Panc1 (cell line): ENCODE data around the gene MSTN. TPM values are rescaled to one million over a fixed set of nuclear protein-coding genes. Genes with fewer than 3 reads are reported as not detected.

Experiments
- ATAC-seq: fragments of 200-7000 bp; cut with Tn5 transposase; 2 replicates; pipeline ENCODE4 v1.9.1; 2020; ENCODE audit warnings: mild to moderate bottlenecking, moderate library complexity
- BruUV-seq: library from RNA; stranded (reverse); fragments of 400-500 nt; replicated peaks from 2 replicates; lab custom pipeline; 2021; lab: Mats Ljungman, UMichigan
- CTCF ChIA-PET: fragments of 300-600 bp; sonication (Branson Sonifier 250); formaldehyde crosslinking; loops from one replicate; lab custom pipeline; 2022; ENCODE audit warnings: antibody characterized with exemption; lab: Charles Lee
- POLR2A ChIA-PET: fragments of 300-600 bp; sonication (Branson Sonifier 250); formaldehyde crosslinking; loops from one replicate; lab custom pipeline; 2022; ENCODE audit warnings: antibody characterized with exemption; lab: Charles Lee
- DNase-seq: peaks from one replicate; pipeline ENCODE4 v3.0.0-alpha.2; 2010; ENCODE audit warnings: low read depth, low spot score
- H3K27ac ChIP-seq: 2 replicates; pipeline ENCODE4 v1.5.1; 2011; ENCODE audit warnings: mild to moderate bottlenecking, low read length, inconsistent platforms
- H3K27me3 ChIP-seq: fragments of 200-500 bp; sonication (Bioruptor generic); 2 replicates; pipeline ENCODE4 v1.6.0; 2014; ENCODE audit warnings: low read length, inconsistent platforms; ENCODE audit not compliant: control insufficient read depth, insufficient read depth
- H3K36me3 ChIP-seq: fragments of 200-500 bp; sonication (Bioruptor generic); 2 replicates; pipeline ENCODE4 v1.5.1; 2014; ENCODE audit warnings: inconsistent platforms, mild to moderate bottlenecking, low read length, moderate library complexity; ENCODE audit not compliant: control insufficient read depth, insufficient read depth
- H3K4me1 ChIP-seq: 2 replicates; pipeline ENCODE4 v1.5.1; 2011; ENCODE audit warnings: inconsistent platforms, mild to moderate bottlenecking, low read length, moderate library complexity; ENCODE audit not compliant: control insufficient read depth, insufficient read depth
- H3K4me3 ChIP-seq, 2 experiments: 2 replicates each; pipeline ENCODE4 v1.5.1; 2011 to 2012; ENCODE audit warnings: low read depth in 2 of 2, low read length in 2 of 2, mild to moderate bottlenecking in 2 of 2, inconsistent platforms in 1 of 2, moderate library complexity in 1 of 2
- H3K9me3 ChIP-seq: fragments of 200-500 bp; sonication (Bioruptor generic); 2 replicates; pipeline ENCODE4 v1.5.1; 2014; ENCODE audit warnings: low read depth, mild to moderate bottlenecking, inconsistent platforms, low read length, moderate library complexity; ENCODE audit not compliant: control insufficient read depth, insufficient read depth
- CTCF ChIP-seq: fragments of 450-650 bp; IDR thresholded peaks from 2 replicates; pipeline ENCODE4 v1.5.1; 2017; ENCODE audit warnings: mild to moderate bottlenecking
- POLR2AphosphoS5 ChIP-seq: IDR thresholded peaks from 2 replicates; pipeline ENCODE4 v1.6.1; 2012; ENCODE audit warnings: mild to moderate bottlenecking, low read depth, low read length, moderate library complexity
- REST ChIP-seq, 2 experiments: IDR thresholded peaks; 2 replicates each; pipeline ENCODE4 v1.6.1; 2011 to 2012; ENCODE audit warnings: low read depth in 2 of 2, control low read depth in 1 of 2, low read length in 1 of 2, mild to moderate bottlenecking in 1 of 2, moderate library complexity in 1 of 2; ENCODE audit not compliant: insufficient read depth in 1 of 2
- SIN3A ChIP-seq: IDR thresholded peaks from 2 replicates; pipeline ENCODE4 v1.6.1; 2012; ENCODE audit warnings: low read depth, mild to moderate bottlenecking, low read length, moderate library complexity, borderline replicate concordance; ENCODE audit not compliant: insufficient read depth
- TCF7L2 ChIP-seq: IDR thresholded peaks from 2 replicates; pipeline ENCODE4 v1.6.1; 2011; ENCODE audit warnings: mild to moderate bottlenecking, low read depth, low read length, inconsistent platforms
- in situ Hi-C: cut with HindIII; loops from 2 replicates; pipeline ENCODE4 v1.10.0; 2016; ENCODE audit warnings: low sequenced_read_pairs, low pct_unique_long_range_greater_than_20kb
- intact Hi-C: fragments of 100-400 bp; cut with micrococcal nuclease; formaldehyde crosslinking; loops from one replicate; pipeline ENCODE4 v1.10.0; 2022; ENCODE audit not compliant: unreplicated experiment
- total RNA-seq: library from RNA; stranded (reverse); gene quantifications from one replicate; pipeline ENCODE4 v1.2.1, GENCODE V29; 2021; ENCODE audit not compliant: unreplicated experiment

The MSTN gene
- total RNA-seq, 1 experiment from 2014 or later, result not detected

GRCh38 chr2:190060626-190061025, 1.9 kb downstream of the MSTN start:
- H3K27me3 ChIP-seq, result no peaks in the 10 kb centered on the region
- H3K27ac ChIP-seq, result no peak overlapping the region
- ChIA-PET POLR2A (no interaction called here), CTCF (no interaction called here)
- DNase-seq, result no peak
- H3K4me1 ChIP-seq, result no peaks in the 10 kb centered on the region
- H3K9me3 ChIP-seq, result no peaks in the 10 kb centered on the region
- no peak for ATAC-seq
- H3K36me3 ChIP-seq, result no peaks in the 10 kb centered on the region
- in situ Hi-C loops (no loop called here), intact Hi-C loops (no loop called here)
- no TSS peak for BruUV-seq
- no peak for TF ChIP-seq REST (IDR thresholded peaks at IDR 0.05; ENCODE audit: insufficient read depth in 1 of 2, low read depth in 2 of 2, low read length in 1 of 2)
- TF ChIP-seq POLR2AphosphoS5, result no peak
- TF ChIP-seq TCF7L2, result no peak
- TF ChIP-seq SIN3A, result no peak
- TF ChIP-seq CTCF, result no peak
- H3K4me3 ChIP-seq, result no peak overlapping the region

- Histone ChIP-seq H3K4me1 (no peaks in the 10 kb centered on the region), H3K27me3 (no peaks in the 10 kb centered on the region), H3K9me3 (no peaks in the 10 kb centered on the region), H3K27ac (no peak overlapping the region), H3K36me3 (no peaks in the 10 kb centered on the region), H3K4me3 (no peak overlapping the region)
- no peak for TF ChIP-seq TCF7L2
- no peak for TF ChIP-seq POLR2AphosphoS5
- no peak for TF ChIP-seq CTCF
- no peak for TF ChIP-seq REST (IDR thresholded peaks at IDR 0.05; ENCODE audit: insufficient read depth in 1 of 2, low read depth in 2 of 2, low read length in 1 of 2)
- TF ChIP-seq SIN3A, result no peak
- DNase-seq (no peak), ATAC-seq (no peak)
- POLR2A ChIA-PET, result no interaction called here
- in situ Hi-C loops, result no loop called here
- CTCF ChIA-PET, result no interaction called here
- intact Hi-C loops, result no loop called here
- BruUV-seq, result no TSS peak
Observed at GRCh38 chr2:190060019-190060418, 2.5 kb downstream of the MSTN start.
